Effector CD8-positive, alpha-beta T cell (primary cell): Measurements from ENCODE around the gene CYBC1.

ENCODE experiments used
- DNase-seq: peaks from one replicate; lab custom pipeline; 2025; lab: John Stamatoyannopoulos, UW

CYBC1 gene

DNA sequence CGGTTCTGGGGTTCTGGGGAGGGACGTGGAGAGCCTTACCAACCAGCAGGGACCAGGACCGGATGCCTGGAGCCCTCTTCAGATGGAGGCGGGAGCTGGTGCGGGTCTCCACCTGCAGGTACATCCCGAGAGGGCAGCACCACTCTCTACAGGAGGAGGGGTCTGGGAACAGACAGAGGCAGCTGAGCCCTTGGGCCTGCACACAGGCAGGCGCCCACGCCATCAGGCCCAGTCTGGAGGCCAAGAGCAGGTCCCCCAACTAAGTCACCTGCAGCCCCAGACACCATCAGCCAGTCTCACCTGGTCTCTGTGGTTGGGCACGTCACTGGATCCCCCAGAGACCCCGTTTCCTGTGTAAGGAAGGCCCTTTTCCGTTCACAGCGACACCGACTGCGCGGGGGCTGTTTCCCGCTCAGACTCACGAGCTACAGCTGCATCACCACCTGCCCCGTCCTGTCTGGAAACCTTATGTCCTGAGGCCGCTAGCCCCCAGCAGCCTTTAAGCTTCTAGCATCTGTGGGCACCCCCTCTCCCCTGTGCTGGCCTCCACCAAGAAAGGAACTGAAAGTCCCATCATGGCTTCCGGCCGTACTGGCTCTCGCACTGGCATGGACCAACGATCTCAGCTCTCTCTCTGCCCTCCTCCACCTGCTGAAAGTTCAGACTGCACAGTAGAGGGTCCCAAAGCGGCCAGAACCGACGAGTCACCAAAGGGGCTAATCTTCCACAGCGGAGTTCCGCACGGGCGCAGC, 1.2 kb downstream of the CYBC1 start:
- peak; percentile 58 for DNase-seq

GRCh38 chr17:82447876-82448275, 2.7 kb downstream of the CYBC1 start:
- no peak for DNase-seq

- no peak for DNase-seq
Measured at GRCh38 chr17:82446649-82447048, 3.9 kb downstream of the CYBC1 start.

- DNase-seq, result no peak
Measured at GRCh38 chr17:82446124-82446523, 4.4 kb downstream of the CYBC1 start.

GRCh38 chr17:82445542-82445941, 5.0 kb downstream of the CYBC1 start:
- no peak for DNase-seq

DNA sequence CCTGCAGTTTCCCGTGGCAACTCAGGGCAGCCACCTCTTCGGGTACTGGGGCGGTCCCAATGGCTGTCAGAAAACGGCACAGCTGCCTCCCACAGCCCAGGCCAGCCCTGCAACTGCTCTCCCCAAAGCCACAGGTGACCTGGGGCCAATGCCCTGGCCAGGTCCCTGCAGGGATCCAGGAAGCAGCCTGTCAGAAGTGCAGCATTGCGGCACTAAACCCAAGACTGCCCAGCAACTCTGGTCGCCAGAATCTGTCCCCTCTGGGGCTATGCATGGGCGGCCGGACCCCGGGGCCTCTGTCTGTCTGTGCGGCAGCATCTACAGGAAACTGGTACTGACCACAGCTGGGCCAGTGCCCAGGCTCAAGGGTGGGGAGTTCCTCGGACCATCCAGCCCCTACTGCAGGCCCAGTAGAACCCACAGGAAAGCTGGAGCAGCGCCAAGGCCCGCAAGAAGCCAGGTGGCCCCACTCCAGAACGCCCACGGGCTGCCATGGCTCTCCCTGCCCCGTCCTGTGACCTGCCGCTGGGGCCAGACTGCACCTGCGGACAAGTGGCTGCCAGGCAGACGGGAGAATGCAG, 5.5 kb downstream of the CYBC1 start:
- no peak for DNase-seq

- DNase-seq, result no peak
Measured at GRCh38 chr17:82444284-82444893, 6.2 kb downstream of the CYBC1 start.

GRCh38 chr17:82443465-82444283, 6.9 kb downstream of the CYBC1 start:
- no peak for DNase-seq

DNA sequence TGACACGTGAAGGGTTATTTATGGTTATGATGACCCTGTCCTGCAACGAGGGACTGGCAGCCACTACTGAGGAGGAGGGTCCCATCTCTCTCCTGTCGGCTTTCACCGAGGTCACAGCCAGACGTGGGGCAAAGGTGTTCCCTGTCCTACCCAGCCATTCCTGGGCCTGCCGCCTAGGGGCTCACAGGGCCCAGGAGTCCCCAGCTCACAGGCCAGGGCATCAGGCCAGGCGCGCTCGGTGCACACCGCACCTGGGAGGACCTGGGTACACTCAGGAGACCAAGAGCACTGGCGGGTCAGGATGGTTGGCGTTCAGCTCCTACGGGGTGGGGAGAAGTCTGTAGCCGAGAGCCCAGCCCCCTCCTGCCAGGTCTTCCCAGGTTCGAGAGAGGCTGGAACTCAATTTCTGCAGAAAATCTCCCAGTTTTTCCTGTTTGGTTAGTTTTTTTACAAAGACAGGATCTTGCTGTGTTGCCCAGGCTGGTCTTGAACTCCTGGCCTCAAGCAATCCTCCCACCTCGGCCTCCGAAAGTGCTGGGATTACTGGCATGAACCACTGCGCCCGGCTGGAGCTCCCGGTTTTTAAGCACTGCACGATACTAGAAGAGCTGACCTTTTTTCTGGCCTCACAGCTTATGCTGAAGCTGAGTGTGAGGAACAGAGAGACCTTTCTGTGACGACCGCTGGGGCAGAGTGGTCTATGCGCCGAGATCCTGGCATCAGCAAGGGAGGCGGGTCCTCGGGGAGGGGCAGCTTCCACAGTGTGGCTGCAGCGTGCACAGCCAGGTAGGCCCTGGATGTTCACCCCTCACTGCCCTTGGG, 7.7 kb downstream of the CYBC1 start:
- DNase-seq, result no peak

GRCh38 chr17:82441691-82442487, 8.7 kb downstream of the CYBC1 start:
- DNase-seq, result no peak

DNA sequence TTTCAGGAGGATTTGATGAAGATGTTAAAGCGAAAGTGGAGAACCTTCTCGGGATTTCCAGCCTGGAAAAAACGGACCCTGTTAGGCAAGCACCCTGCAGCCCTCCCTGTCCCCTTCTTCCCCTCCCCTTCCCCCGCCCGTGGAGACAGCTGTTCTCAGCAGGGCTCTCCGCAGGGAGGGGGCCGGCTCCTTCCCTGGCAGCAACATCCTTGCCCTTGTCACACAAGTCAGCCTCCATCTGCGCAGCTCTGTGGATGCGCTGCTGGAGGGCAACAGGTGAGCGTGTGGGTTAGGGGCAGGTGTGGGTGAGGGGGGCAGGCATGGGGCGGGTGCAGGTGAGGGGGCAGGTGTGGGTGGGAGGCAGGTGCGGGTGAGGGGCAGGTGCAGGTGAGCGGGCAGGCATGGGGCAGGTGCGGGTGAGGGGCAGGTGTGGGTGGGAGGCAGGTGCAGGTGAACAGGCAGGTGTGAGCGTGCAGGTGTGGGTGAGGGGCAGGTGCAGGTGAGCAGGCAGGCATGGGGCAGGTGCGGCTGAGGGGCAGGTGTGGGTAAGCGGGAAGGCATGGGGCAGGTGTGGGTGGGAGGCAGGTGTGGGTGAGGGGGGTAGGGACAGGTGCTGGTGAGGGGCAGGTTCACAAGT, 9.4 kb downstream of the CYBC1 start:
- no peak for DNase-seq

- no peak for DNase-seq
Measured at GRCh38 chr17:82440469-82440981, 10.0 kb downstream of the CYBC1 start.

- DNase-seq, result no peak
Measured at GRCh38 chr17:82439829-82440365, 10.7 kb downstream of the CYBC1 start.

DNA sequence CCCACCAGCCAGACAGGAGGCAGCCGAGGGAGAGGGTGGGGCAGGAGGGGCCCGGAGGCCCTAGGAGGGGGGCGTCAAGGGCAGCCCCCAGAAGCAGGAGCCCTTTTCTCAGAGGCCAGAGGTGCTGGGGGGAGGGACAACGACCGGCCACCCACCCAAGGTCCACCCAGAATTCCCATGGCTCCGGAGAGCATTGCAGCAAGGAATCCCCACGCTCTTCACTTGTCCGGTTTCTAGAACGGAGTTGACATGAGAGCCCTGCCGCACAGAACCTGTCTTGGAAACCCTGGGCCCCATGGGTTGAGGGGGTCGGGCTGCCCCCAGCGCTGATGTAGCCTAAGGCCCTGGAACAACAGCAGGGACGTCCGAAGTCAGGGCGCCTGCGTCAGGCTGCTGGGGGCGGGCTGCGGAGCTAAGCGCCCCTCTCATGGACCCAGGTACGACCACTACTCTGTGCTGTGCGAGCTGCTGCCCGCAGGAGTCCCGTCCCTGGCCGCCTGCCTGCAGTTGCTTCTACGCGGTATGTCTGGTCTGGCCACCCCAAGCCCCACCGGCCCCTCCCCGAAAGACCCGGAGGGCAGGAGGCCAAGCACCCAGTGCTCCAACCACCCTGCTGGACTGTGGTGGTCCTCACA, 11.2 kb downstream of the CYBC1 start:
- no peak for DNase-seq

DNA sequence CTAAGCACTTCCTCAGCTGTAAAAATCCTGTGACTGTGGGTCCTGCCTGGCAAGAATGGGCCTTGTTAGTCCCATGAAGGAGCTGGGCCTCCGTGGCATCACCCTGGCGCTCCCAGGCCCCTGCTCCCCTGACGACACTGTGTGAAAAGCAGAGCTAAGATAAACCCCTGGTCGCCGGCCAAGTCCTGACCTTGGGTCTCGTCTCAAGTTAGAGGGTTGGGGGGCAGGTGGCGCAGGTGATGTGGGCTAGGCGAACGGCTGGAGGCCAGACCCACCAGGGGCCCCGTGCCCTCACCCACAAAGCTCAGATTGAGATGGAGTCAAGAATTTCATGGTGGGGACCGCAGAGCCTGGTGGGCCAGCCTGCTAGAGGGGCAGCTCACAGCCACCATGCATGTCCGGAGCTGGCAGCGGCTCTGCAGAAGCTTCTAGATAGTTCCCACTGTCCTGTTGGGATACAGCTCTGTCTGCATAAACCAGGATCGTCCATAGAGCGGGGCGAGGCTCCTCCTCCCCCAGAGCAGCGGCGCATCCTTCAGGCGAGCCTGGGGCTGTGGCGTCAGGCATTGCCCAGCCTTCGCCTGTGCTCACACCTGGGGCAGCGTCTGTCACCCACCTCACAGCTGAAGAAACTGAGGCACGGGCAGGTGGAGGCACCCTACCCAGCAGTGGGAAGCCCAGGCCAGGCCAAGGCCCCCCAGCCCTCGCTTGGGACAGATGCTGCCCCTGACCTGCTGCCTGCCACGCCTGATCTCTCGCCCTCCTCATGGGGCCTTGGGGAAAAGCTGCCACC, 12.0 kb downstream of the CYBC1 start:
- DNase-seq, result no peak

DNA sequence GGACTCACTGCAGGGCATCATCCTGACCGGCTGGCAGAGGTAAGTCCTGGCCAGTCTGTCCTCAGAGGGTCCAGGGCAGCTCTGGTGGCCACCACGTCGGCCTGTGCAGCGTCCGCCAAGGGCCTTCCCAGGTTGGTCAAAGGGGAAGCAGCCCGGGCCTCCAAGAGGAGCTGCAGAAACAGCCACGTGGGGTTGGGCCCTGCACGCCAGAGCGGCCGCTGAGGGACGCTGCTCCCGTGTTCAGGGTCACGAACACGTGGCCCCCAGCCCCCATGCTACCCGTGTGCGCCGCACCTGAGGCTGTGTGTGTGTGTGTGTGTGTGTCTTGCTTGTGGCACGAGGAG, 13.3 kb downstream of the CYBC1 start:
- DNase-seq, result no peak

GRCh38 chr17:82436601-82437324, 13.8 kb downstream of the CYBC1 start:
- DNase-seq, result no peak
